ENCODE measurements around the gene SYT1. TPM values are rescaled to one million over a fixed set of nuclear protein-coding genes. Genes with fewer than 3 reads are reported as not detected.
"Not testable (repeated sequence)": the region's sequence is repeated elsewhere in the genome, so short reads cannot be mapped to it uniquely, and the experiment has no call there.

Gene SYT1
- total RNA-seq, 1 donor from 2014 or later: 0.17 TPM

DNA sequence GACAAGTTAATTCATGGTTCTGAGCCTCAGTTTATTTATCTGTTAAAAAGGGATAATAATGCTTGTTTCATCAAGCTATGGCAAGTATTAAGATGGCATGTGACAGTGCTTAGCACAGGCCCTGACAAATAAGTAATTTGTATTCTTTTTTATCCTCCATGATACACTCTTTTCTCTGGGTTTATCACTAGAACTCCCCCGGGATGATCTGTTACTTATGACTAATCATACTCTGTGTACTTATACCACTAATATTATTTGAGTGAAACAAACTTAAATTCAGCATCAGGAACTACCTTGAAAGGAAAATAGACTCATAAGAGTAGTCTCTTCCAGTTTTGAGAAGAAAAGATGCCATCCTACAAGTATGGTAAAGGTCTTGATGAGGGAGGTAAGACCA, 542.4 kb downstream of the SYT1 start:
- intact Hi-C loops (cut with micrococcal nuclease): no loop called here

DNA sequence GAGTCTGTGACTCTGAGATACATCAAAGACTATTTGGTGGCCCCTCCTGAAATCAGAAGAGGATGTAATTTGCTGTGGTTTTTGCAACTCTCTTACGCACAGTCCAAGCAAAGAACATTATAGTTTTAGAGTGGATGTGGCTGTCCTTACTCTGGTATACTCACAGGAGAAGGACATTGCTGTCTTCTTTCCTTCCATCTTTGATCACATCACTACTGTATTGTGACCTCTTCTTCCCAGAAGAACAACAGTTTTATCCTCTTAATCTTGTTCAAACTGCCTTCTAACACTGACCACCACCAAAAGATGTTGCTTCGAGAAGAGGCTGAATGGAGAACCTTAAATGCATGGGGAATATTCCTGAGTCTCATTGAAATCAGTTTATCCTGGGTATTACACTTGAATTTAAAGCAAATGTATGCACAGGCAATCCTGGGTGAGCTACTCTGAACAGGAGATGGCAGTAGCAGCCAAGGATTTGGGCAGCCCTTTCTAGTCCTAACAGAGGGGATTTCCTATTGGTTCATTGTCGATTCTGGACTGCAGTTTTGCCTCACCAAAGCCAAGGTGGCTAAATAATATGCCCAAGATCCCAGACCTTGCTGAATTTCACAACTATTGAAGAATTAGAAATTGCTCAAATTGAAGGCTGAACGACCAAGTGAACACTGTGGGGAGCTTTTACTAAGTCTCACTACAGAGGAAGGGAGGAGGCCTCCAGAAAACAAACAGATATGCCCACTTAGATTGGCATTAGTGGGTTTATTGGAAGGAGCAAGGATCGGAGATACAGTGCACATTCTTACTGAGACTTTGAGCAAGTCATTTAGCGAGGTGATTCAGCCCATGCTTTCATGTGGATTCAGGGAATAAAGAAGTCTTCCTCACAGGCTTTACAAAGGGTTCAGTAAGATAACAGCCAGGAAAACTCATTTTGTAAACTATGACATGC, 543.4 kb downstream of the SYT1 start:
- intact Hi-C loops (cut with micrococcal nuclease): no loop called here
- DNase-seq (peak; percentile 28), ATAC-seq (peak; percentile 68)

More for the DNA sequence above, 542.4 kb downstream of the SYT1 start:
- DNase-seq (no peak), ATAC-seq (no peak)

DNA sequence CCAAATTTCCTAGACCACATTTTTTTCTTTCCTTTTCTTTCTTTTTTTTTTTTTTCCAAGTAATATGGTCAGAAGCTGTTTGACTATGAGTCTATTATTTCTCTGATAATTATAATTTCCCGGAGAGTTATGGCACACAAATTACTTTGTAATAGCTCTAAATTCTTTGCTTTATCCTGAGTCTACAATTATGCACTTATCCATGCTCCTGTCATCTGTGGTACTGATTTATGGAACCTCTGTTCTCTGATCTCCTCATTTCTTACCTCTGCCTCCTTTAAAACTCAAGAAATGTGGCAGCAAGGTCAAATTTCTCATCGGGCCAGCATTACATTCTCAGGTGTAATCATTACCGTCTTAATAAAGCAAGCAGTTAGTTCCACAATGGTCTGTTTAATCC, 544.1 kb downstream of the SYT1 start:
- intact Hi-C loops (cut with micrococcal nuclease): no loop called here
- ATAC-seq (no peak), DNase-seq (no peak)

DNA sequence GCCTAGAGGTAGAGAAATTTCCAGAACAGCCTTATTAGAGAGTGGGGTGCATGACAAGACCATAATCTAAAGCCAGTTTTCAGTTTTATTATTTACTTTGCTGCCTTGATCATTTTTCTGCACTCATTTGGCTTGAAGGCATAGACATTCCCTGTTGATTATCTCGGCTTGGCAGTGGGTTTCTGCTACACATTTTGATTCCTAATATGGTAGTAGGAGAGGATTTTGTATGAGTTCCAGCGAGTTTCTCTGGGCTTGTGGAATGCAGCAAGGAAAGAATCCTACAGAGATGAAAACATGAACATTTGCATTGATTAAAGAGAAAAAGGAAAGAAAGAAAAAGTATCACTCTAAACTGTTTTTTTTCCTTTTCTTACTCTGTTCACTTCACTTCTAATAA, 545.0 kb downstream of the SYT1 start:
- ATAC-seq (no peak), DNase-seq (no peak)
- intact Hi-C loops (cut with micrococcal nuclease): no loop called here

DNA sequence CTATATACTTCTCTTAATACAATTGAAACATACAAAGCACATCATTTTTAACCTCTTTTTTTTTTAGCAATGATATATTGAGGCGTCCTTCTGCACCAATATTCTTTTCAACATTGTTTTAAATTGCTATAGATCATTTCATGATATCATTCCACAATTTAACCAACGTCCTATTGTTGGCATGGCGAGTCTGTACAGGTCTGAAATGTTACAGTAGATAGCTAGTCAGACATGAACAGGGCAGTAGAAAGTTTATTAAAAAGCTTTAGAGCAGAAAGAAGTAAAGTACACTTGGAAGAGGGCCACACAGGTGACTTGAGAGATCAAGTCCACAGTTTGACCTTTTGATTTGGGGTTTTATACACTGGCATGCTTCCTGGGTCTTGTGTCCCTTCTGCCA, 547.2 kb downstream of the SYT1 start:
- intact Hi-C loops (cut with micrococcal nuclease): no loop called here
- ATAC-seq: no peak

DNA sequence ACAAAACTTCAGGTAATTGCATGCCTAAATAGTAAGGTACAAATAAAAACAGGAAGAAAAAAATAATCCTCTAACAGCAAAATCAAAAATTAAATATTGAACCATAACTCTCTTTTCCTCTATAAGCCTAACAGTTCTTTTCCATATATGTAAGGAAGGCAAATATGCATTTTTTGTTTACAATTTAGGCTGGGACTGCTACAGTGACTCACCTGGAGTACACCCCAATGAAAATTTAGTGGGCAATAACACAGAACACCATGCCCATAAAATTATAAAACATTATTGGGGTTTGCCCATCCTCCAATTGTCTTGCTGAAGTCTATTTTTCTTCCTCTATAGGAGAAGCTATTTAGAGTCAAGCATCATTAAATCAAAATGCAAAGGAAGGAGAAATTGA, 549.2 kb downstream of the SYT1 start:
- no peak for ATAC-seq
- intact Hi-C loops (cut with micrococcal nuclease): no loop called here

More for the DNA sequence above, 547.2 kb downstream of the SYT1 start:
- DNase-seq: no peak

DNA sequence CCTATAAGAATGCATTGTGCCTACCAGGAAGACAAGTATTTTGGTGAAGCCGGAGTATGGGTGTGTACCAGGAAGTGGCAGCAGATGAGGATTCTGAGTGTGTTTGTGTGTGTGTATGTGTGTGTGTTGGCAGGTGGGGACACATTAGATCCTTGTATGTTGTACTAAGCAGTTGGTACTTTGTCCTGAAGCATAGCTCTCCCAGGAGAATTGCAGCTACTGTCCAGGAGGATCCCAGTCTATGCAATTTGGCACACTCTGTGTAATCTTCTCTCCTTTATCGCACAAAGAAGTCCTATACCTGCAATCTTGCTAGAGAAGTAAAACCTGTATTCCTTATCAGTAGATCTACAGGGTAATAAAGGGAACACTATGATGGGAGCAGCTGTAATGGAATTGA, 549.7 kb downstream of the SYT1 start:
- intact Hi-C loops (cut with micrococcal nuclease): no loop called here
- ATAC-seq (no peak), DNase-seq (no peak)

More for the DNA sequence above, 549.2 kb downstream of the SYT1 start:
- no peak for DNase-seq

DNA sequence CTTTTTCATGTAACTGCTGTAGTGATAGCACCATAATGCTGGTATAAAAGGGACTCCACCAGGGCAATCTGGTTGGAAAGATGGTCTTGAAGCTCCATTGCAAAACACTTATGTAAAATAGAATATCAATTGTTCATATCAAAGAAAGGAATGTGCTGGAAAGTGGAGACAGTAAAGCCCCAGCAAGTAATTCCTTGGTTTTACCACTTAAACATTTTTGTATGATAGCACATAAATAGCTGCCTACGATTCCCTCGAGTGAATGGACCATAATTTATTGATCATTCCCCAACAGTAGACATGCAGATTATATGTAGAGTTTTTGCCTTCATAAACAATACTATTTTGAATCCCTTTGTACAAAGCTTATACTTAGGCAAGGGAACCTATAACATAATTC, 550.7 kb downstream of the SYT1 start:
- ATAC-seq (no peak), DNase-seq (no peak)
- intact Hi-C loops (cut with micrococcal nuclease): no loop called here

DNA sequence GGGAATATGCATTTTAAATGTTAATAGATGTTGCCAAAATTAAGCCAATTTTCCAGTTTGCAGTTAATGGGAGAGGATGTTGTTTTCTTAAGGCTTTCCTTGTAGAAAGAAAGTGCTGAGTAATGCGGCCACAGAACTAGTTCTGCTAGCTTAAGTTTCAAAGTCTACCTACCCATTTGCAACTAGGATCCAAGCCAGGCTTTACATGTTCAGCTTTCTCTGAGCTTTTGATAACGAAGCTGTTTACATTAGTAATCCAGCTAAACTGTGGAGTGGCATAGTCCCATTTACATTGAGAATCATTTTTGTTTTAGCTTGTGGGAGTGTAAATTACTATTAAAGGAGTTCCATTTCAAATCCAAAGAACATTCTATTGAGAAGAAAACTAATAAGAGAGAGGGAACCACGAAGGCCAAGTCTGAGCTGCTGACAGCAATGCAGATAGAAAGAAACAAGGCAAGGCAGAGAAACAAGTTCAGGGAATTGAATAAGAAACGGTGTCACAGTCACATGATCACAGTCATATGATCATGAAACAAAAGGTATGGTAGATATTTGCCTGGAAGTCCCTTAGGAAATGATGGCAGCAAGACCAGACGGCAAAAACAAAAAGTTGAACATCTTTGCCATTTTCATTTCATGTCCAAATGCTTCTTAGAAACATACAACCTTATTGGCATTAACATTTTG, 551.3 kb downstream of the SYT1 start:
- intact Hi-C loops (cut with micrococcal nuclease): no loop called here
- no peak for DNase-seq
- no peak for ATAC-seq

DNA sequence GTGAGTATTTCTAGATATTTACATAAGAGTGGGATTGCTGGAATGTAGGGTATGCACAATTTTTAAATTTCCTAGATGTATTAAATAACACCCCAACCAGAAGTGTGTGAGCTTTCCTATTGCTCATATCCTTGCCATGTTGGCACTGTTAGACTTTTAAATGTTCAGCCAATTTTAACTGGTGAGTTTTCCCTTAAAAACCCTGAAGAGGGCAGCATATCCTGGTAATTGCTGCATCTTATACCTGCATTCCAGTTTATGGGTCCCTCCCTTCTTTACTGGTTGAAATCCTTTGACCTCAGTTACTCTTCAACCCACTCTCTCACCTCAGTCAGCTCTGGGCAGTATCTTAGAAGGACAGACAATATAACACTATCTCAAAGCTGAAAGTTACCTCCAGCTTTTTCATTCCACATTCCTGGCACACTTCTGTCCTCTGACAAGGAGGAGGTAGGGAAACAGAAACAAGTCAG, 555.6 kb downstream of the SYT1 start:
- ATAC-seq (no peak), DNase-seq (no peak)
- intact Hi-C loops (cut with micrococcal nuclease): no loop called here

DNA sequence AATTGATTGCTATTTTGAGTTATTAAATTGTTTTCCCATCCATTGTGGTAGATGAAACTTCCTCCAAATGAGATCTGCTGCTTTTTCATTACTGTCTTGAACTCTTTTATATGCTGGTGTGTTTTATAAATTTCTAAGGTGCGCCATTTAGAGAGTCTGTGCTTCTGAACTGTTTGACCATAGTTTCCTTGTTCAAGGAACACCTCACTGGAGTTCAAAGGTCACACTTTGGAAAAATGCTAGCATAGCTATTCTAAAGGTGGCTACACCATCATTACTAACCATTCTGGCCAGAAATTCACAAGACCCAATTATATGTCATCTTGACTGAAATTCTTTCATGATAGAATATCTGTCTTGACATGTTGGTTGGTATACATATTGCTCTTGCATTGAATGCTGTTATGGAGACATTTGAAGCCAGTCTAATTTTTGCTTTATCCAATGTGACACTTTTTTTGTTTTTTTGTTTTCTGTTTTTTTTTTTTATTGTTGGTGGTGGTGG, 556.7 kb downstream of the SYT1 start:
- intact Hi-C loops (cut with micrococcal nuclease): no loop called here
- ATAC-seq (no peak), DNase-seq (no peak)

DNA sequence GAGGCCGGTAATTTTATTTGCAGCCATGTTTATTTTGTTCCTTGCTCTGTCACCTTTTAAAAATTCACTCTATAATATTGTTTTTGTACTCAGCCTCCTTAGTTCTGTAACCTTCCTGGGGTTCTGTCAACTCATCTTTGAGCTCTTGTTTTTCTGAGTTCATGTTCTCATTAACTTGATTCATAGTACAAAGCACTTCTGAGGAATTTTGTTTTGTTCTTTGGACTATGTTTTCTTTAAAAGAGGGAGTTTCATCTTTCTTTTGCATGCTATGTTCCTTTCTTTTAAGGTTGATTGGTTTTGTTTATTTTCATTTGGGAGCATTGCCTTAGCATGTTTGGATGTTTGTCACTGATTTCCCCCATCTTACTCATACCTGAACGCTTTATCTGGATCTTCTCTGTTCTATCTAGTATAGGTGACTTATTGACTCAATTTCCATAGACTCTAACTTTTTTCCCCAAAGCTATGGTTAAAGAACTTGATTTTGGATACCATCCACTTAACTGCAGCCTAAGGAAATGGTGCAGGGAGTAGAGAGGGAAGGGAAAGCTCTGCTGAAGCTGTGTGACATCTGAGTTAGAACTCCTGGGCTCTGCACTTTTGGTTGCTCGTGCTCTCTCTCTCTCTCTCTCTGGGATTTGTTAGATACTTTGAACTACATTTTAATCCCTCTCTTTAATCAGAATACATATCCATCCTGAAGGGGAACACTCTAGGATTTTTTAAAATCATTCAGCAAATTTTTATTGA, 557.7 kb downstream of the SYT1 start:
- intact Hi-C loops (cut with micrococcal nuclease): no loop called here
- no peak for DNase-seq
- ATAC-seq: no peak

DNA sequence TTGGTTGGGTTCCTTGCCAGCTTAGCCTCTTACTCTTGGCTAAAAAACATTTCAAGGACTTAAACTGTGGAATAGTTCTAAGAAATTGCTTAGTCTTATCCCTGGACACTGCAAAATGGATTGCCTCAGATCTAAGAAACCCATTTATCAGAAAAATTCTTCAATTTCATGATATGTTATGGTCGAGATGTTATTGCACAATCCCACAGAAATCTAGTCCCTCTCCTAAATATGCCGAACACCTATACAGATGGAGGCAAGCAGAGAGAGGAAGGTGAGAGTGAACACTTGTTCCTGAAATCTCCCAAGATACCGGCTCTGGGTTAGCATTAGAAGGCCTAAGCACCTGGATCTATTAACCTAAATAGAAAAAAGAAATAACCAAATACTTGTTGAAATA, 559.0 kb downstream of the SYT1 start:
- no peak for DNase-seq
- intact Hi-C loops (cut with micrococcal nuclease): no loop called here
- no peak for ATAC-seq

DNA sequence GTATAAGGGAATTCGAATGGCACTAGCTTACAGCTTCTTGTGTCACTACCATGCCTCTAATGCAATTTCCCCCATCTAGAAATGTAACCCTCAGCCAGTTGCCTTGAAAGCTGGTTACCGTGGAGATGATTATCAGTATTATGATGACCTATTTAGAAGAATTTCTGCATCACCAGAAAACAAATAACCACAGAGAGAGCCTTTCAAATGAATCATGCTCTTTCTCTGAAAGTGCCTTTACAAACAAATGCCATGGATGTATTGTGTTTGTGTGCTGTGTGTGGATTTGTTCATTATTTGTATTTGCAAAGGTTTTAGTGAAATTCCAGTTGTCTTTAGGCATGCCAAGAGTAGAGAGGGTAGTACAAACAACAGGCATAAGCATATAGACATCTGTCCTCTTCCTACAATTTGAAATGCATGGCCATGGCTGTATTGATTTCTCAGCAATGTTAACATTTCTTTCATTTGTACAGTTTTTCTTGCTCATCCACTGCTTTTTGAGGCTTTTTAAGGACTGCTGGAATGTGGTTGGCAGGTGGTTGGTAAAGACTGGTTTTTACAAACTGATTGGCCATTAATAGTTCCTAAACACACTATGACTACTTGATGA, 559.6 kb downstream of the SYT1 start:
- ATAC-seq: no peak

DNA sequence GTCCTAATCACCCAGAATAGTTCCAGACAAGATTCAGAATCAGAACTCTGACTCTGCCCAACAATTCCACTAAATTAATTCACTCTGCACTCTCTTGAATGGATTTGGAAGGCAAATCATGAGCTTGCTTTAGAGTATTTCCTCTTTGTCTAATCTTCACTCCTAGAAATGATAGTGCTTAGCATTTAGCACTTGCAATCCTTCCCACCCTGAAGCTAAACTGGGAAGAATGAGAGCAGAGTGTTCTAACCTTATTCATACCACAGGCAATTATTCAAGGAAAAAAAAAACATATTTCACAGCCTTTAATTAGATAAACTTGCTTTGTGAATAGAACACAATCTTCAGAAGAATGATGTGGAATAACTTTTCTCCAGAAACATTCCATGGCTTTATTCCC, 561.5 kb downstream of the SYT1 start:
- DNase-seq: no peak
- intact Hi-C loops (cut with micrococcal nuclease): no loop called here
- no peak for ATAC-seq

More for the DNA sequence above, 559.6 kb downstream of the SYT1 start:
- intact Hi-C loops (cut with micrococcal nuclease): no loop called here
- no peak for DNase-seq

DNA sequence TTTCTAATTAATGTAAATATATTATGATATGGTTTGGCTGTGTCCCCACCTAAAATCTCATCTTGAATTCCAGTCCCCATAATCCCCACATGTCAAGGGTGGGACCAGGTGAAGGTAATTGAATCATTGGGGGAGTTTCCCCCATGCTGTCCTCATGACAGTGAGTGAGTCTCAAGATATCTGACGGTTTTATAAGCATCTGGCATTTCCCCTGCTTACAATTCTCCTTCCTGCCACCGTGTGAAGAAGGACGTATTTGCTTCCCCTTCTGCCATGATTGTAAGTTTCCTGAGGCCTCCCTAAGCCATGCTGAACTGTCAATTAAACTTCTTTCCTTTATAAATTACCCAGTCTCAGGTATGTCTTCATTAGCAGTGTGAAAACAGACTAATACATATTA, 562.2 kb downstream of the SYT1 start:
- intact Hi-C loops (cut with micrococcal nuclease); DNase-seq; ATAC-seq: not testable (repeated sequence)

DNA sequence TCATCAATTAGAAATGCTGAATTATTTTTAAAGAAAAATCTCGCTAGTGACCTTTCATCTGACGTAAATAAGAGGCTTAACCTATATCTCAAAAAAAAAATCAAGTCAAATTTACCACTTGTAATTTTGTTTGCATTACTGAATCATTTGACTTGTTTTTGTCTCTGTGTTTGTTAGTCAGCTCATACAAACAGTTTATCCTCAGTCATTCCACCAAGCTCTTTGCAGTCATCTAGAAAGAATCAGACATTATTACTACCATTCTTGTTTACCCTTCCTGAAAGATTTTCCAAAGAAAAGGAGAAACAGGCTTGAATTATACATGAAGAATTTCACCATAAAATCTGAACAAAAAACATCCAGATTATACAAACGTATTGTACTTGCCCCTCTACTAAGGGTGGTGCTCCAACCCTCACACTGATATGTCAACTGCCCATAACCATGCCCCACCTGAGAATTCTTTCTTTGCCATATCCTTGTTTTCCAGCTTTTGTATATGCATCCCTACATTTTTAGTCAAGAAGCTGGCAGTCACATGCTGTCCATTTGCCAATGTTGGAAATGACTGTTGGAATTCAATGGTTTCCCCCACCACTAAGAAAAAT, 569.0 kb downstream of the SYT1 start:
- intact Hi-C loops (cut with micrococcal nuclease): no loop called here
- DNase-seq: no peak
- ATAC-seq: no peak

DNA sequence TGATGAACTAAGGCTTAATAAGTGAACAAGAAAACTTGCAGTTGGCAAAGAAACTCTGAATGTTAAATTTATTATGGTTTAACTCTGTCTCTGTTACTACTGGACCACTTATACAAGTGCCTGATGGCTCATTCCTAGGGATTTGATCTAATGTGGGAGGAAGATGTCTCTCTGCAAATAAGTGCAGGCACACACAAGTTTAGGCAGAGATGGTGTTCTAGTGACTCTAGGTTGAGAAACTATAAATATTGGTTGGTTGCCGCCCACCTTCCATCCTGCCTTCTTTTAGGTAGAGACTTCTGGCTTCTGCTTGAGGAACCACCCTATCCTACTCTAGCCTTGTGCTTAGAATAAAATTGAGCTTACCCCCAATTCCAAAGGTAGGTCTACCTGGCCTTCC, 570.0 kb downstream of the SYT1 start:
- intact Hi-C loops (cut with micrococcal nuclease): no loop called here
- ATAC-seq: no peak
- DNase-seq: no peak

DNA sequence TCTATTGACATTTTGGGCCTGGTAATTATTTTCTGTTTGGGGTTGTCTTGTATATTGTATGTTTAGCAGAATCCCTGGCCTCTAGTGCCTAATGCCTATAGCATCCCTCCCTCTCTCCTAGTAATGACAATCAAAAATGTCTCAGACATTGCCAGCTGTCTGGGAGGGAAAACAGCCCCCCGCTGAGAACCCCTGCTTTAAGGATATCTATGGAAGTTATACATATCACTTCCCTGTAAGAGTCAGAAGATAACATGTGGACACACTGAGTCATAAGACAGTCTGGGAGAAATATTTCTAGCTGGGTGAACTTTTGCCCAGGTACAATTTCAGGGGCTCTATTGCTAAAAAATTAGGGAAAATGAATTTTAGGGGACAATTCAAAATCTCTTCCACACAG, 571.2 kb downstream of the SYT1 start:
- no peak for ATAC-seq
- no peak for DNase-seq
- intact Hi-C loops (cut with micrococcal nuclease): no loop called here
